Peyer's patch (tissue), 4 donors: Measurements from ENCODE around the gene POU6F2. TPM values are rescaled to one million over a fixed set of nuclear protein-coding genes. Genes with fewer than 3 reads are reported as not detected.

Experiments used
- DNase-seq, 3 donors: peaks; one replicate each; pipeline ENCODE4 v3.0.0-alpha.2; 2017 to 2019
- H3K27ac ChIP-seq, 4 donors: fragments of 200-600 bp; sonication (generic); one replicate each; pipeline ENCODE4 v1.5.1; 2016 to 2019
- H3K27me3 ChIP-seq, 2 donors: fragments of 200-600 bp; sonication (generic); one replicate each; pipeline ENCODE4 v1.5.1; 2019
- H3K36me3 ChIP-seq, 3 donors: fragments of 200-600 bp; sonication (generic); one replicate each; pipeline ENCODE4 v1.5.1; 2016 to 2019
- H3K4me1 ChIP-seq, 4 donors: fragments of 200-600 bp; sonication (generic); one replicate each; pipeline ENCODE4 v1.5.1; 2016 to 2019
- H3K4me3 ChIP-seq, 4 donors: fragments of 200-600 bp; sonication (generic); 1 replicate in 3 of 4; 2 replicates in 1 of 4; pipeline ENCODE4 v1.5.1; 2016 to 2019; ENCODE audit warnings: mild to moderate bottlenecking in 1 of 4
- H3K9me3 ChIP-seq, 4 donors: fragments of 200-600 bp; sonication (generic); one replicate each; pipeline ENCODE4 v1.5.1; 2016 to 2019; ENCODE audit warnings: mild to moderate bottlenecking in 1 of 4
- CTCF ChIP-seq, 6 experiments: fragments of 450-650 bp in 4 of 6; fragments of 200-600 bp in 2 of 6; sonication (generic) in 1 of 6; IDR thresholded peaks; one replicate each; pipeline ENCODE4 v1.5.1; 2017 to 2019; ENCODE audit warnings: antibody characterized with exemption in 6 of 6, mild to moderate bottlenecking in 3 of 6, moderate library complexity in 1 of 6
- POLR2A ChIP-seq, 2 donors: fragments of 450-650 bp; IDR thresholded peaks; one replicate each; pipeline ENCODE4 v1.5.1; 2017; ENCODE audit warnings: antibody characterized with exemption in 2 of 2, mild to moderate bottlenecking in 2 of 2, moderate library complexity in 2 of 2
- total RNA-seq, 4 donors: library from RNA; depleted of rRNA; stranded (reverse); fragments of >200 nt; gene quantifications; one replicate each; pipeline ENCODE4 v1.1.0, GENCODE V29; 2016

Gene POU6F2
- total RNA-seq, 4 donors from 2014 or later: 0.80 to 1.3 (median 1.2) TPM; not detected in 1

DNA sequence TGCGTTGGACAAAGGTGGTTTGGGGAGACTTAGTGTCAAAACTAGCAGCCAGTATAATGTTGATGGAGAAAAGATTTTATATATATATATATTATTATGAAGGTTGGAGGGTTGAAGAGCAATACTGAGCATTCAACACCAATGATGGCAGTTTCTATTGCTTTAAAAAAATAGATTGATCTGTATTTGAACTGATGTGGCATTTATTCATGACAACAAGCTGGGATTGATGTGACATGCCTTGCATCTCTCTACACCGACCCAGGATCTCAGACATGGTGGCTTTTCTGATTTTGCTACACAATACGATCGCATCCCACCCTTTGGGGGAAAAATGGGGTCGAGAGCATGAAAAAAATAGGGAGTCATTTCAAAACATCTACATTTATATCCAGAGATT lies 175.4 kb downstream of the POU6F2 start:
- Histone ChIP-seq H3K27me3 (no peaks in the 10 kb centered on the region), H3K9me3 (no peaks in the 10 kb centered on the region), H3K4me1 (no peaks in the 10 kb centered on the region), H3K36me3 (no peaks in the 10 kb centered on the region), H3K4me3 (no peak overlapping the region), H3K27ac (no peak overlapping the region)
- DNase-seq: no peak
- TF ChIP-seq POLR2A (IDR thresholded peaks at IDR 0.05) (no peak), CTCF (IDR thresholded peaks at IDR 0.05) (no peak)

DNA sequence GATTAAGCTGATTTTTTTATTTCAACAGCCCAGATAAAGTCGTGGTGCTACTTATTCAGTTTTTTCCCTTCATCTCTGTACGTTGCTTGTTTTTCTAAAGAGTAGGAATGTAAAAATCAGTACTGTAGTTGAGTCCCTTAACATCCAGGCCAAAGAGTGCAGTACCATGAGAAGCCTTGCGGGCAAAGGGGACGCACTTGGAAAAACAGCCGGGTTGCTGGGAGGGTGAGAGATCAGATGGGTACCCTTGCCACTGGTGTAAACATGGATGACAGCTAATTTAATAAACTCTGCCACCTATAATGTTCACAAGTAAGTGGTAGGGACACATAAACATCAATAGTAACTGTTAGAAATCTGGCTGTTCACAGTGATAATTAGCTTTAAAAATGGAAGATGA lies 175.9 kb downstream of the POU6F2 start:
- no peak overlapping the region for H3K27ac ChIP-seq
- TF ChIP-seq CTCF (IDR thresholded peaks at IDR 0.05) (no peak), POLR2A (IDR thresholded peaks at IDR 0.05) (no peak)
- no peaks in the 10 kb centered on the region for H3K9me3 ChIP-seq
- H3K4me1 ChIP-seq: no peaks in the 10 kb centered on the region
- no peaks in the 10 kb centered on the region for H3K27me3 ChIP-seq
- no peak overlapping the region for H3K4me3 ChIP-seq
- no peak for DNase-seq
- H3K36me3 ChIP-seq: no peaks in the 10 kb centered on the region

GRCh38 chr7:39154815-39155214 lies 177.1 kb downstream of the POU6F2 start:
- no peaks in the 10 kb centered on the region for H3K36me3 ChIP-seq
- no peaks in the 10 kb centered on the region for H3K27me3 ChIP-seq
- no peaks in the 10 kb centered on the region for H3K4me1 ChIP-seq
- no peak overlapping the region for H3K4me3 ChIP-seq
- DNase-seq: no peak
- no peaks in the 10 kb centered on the region for H3K9me3 ChIP-seq
- H3K27ac ChIP-seq: no peak overlapping the region
- TF ChIP-seq CTCF (IDR thresholded peaks at IDR 0.05): no peak
- no peak for TF ChIP-seq POLR2A (IDR thresholded peaks at IDR 0.05)

DNA sequence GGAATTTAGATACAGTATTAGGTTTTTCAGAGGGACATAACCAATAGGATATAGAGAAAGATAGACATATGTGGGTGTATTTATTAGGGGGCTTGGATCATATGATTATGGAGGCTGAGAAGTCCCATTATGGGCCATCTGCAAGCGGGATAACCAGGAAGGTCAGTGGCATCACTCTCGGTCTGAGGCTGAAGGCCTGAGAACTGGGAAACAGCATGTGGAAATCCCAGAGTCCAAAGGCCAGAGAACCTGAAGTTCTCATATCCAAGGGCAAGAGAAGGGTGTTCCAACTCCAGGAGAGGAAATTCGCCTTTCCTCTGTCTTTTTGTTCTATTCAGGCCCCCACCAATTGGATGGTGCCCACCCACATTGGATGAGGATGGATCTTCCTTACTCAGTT lies 180.7 kb downstream of the POU6F2 start:
- DNase-seq: no peak
- H3K27ac ChIP-seq: no peak overlapping the region
- no peaks in the 10 kb centered on the region for H3K27me3 ChIP-seq
- no peak overlapping the region for H3K4me3 ChIP-seq
- H3K9me3 ChIP-seq: no peaks in the 10 kb centered on the region
- TF ChIP-seq CTCF (IDR thresholded peaks at IDR 0.05): no peak
- TF ChIP-seq POLR2A (IDR thresholded peaks at IDR 0.05): no peak
- no peaks in the 10 kb centered on the region for H3K36me3 ChIP-seq
- H3K4me1 ChIP-seq: no peaks in the 10 kb centered on the region

DNA sequence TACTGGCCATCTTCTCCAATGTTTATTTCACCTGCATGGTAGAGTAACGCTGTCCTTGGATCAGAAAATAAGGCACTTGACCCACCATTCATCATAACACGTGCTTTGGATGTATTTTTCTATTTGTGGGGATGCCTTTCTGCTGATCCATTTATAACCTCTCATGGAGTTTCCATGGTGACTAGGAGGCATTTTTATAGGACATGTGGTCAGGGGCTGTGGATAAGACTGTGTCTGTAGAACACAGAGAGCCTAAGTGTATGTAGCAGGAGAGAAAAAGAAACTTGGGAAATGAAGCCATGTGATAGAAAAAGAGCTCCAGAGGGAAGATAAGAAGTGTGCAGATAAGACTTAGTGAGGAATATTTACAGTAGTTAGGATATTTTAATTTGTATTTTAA lies 184.2 kb downstream of the POU6F2 start:
- TF ChIP-seq CTCF (IDR thresholded peaks at IDR 0.05) (no peak), POLR2A (IDR thresholded peaks at IDR 0.05) (no peak)
- H3K4me3 ChIP-seq: no peak overlapping the region
- H3K27ac ChIP-seq: no peak overlapping the region
- no peaks in the 10 kb centered on the region for H3K4me1 ChIP-seq
- no peak for DNase-seq
- H3K36me3 ChIP-seq: no peaks in the 10 kb centered on the region
- H3K27me3 ChIP-seq: no peaks in the 10 kb centered on the region
- no peaks in the 10 kb centered on the region for H3K9me3 ChIP-seq

GRCh38 chr7:39164887-39165286 lies 187.2 kb downstream of the POU6F2 start:
- H3K27me3 ChIP-seq: no peaks in the 10 kb centered on the region
- no peak for DNase-seq
- no peak for TF ChIP-seq CTCF (IDR thresholded peaks at IDR 0.05)
- TF ChIP-seq POLR2A (IDR thresholded peaks at IDR 0.05): no peak

More at GRCh38 chr7:39164887-39165286, 187.2 kb downstream of the POU6F2 start:
- Histone ChIP-seq H3K9me3 (no peaks in the 10 kb centered on the region), H3K27ac (no peak overlapping the region), H3K4me1 (no peaks in the 10 kb centered on the region), H3K4me3 (no peak overlapping the region), H3K36me3 (no peaks in the 10 kb centered on the region)
